ENCODE measurements around the gene CFL1. TPM values are rescaled to one million over a fixed set of nuclear protein-coding genes. Genes with fewer than 3 reads are reported as not detected.

CFL1 gene
- total RNA-seq, 2 donors from 2014 or later = 565 to 797 TPM

DNA sequence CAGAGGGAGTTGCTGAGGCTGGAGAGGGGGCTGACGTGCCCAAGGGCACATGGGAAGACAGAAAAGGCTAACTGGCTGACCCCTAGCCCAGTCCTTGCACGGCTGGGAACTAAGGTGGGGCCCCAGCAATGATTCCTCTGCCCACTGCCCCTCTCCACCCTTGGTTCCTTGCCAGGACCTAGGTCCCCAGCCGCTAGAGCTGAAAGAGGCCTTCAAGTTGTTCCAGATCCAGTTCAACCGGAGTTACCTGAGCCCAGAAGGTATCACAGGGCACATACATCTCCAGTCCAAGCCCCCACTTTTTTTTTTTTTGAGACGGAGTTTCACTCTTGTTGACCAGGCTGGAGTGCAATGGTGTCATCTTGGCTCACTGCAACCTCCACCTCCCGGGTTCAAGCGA, 22.0 kb upstream of the CFL1 start:
- DNase-seq (ENCODE audit: low spot score) (no peak), ATAC-seq (ENCODE audit: insufficient number of reproducible peaks, low FRiP score, low read depth) (no peak)
- Histone ChIP-seq H3K27me3 (replicated peaks; ENCODE audit: insufficient read depth) (no peaks in the 10 kb centered on the region), H3K36me3 (peaks cover 16% of the 10 kb centered on the region), H3K4me1 (ENCODE audit: control insufficient read depth in 1 of 2, low read depth in 2 of 2) (no peaks in the 10 kb centered on the region), H3K4me3 (no peak overlapping the region), H3K27ac (no peak overlapping the region), H3K9me3 (no peaks in the 10 kb centered on the region)
- no peak for TF ChIP-seq CTCF (IDR thresholded peaks at IDR 0.05)

GRCh38 chr11:65879617-65880016, 21.6 kb upstream of the CFL1 start, which contains the start of gene CTSW:
CTSW (plus strand) TSS chr11:65879837; CDS start chr11:65879855, 18 bp downstream.
- Histone ChIP-seq H3K4me3 (no peak within 1 kb of the TSS), H3K27ac (no peak within 1 kb of the TSS), H3K36me3 (peaks cover 16% of the 10 kb centered on the region), H3K27me3 (replicated peaks; ENCODE audit: insufficient read depth) (no peaks in the 10 kb centered on the region), H3K4me1 (ENCODE audit: control insufficient read depth in 1 of 2, low read depth in 2 of 2) (no peaks in the 10 kb centered on the region), H3K9me3 (no peaks in the 10 kb centered on the region)
- DNase-seq (ENCODE audit: low spot score) (no peak), ATAC-seq (ENCODE audit: insufficient number of reproducible peaks, low FRiP score, low read depth) (no peak)
- TF ChIP-seq CTCF (IDR thresholded peaks at IDR 0.05) = no peak

GRCh38 chr11:65873318-65874156, 15.6 kb upstream of the CFL1 start:
- ATAC-seq (ENCODE audit: insufficient number of reproducible peaks, low FRiP score, low read depth) (peak; percentile 78), DNase-seq (ENCODE audit: low spot score) (peak; percentile 89)
- H3K4me3 ChIP-seq = peak overlapping the region; percentile 90
- H3K9me3 ChIP-seq = no peaks in the 10 kb centered on the region
- H3K36me3 ChIP-seq = peaks cover 6% of the 10 kb centered on the region
- no peak for TF ChIP-seq CTCF (IDR thresholded peaks at IDR 0.05)
- peak overlapping the region; percentile 93 to 97 for H3K27ac ChIP-seq
- H3K27me3 ChIP-seq (replicated peaks; ENCODE audit: insufficient read depth) = no peaks in the 10 kb centered on the region
- H3K4me1 ChIP-seq (ENCODE audit: control insufficient read depth in 1 of 2, low read depth in 2 of 2) = peaks cover 5 to 29% of the 10 kb centered on the region in 2 donors

GRCh38 chr11:65872586-65873317, 14.8 kb upstream of the CFL1 start, which contains the start of gene EFEMP2:
EFEMP2 (minus strand) TSS chr11:65872800; CDS start chr11:65872354, 446 bp downstream.
- Histone ChIP-seq H3K27ac (peak within 1 kb of the TSS; percentile 93 to 97), H3K27me3 (replicated peaks; ENCODE audit: insufficient read depth) (no peaks in the 10 kb centered on the region), H3K36me3 (peaks cover 12% of the 10 kb centered on the region), H3K4me3 (peak within 1 kb of the TSS; percentile 90), H3K4me1 (ENCODE audit: control insufficient read depth in 1 of 2, low read depth in 2 of 2) (peaks cover 5 to 29% of the 10 kb centered on the region in 2 donors), H3K9me3 (no peaks in the 10 kb centered on the region)
- TF ChIP-seq CTCF (IDR thresholded peaks at IDR 0.05) = no peak
- no peak for DNase-seq (ENCODE audit: low spot score)
- ATAC-seq (ENCODE audit: insufficient number of reproducible peaks, low FRiP score, low read depth) = peak; percentile 13
